Stimulated activated CD4-positive, alpha-beta T cell treated with anti-CD3 and anti-CD28 coated beads, TNF-alpha, amount 100 ng/mL, for 24 hours (primary cell): ENCODE measurements around the gene DRD1.
"Not testable (repeated sequence)": the region's sequence is repeated elsewhere in the genome, so short reads cannot be mapped to it uniquely, and the experiment has no call there.

ENCODE experiments used
- DNase-seq, 3 experiments: peaks; one replicate each; pipeline ENCODE4 v3.0.0-alpha.2; 2020; ENCODE audit warnings: low read depth in 3 of 3

DRD1 gene

GRCh38 chr5:175427762-175428161 is 16.2 kb downstream of the DRD1 start:
- DNase-seq = no peak

GRCh38 chr5:175424594-175424993 is 19.4 kb downstream of the DRD1 start:
- DNase-seq = not testable (repeated sequence)

- DNase-seq = no peak
These were observed 21.9 kb downstream of the DRD1 start for GRCh38 chr5:175422058-175422457.

GRCh38 chr5:175420383-175420782 is 23.6 kb downstream of the DRD1 start:
- DNase-seq = no peak

GRCh38 chr5:175418251-175418650 is 25.7 kb downstream of the DRD1 start:
- DNase-seq = no peak

GRCh38 chr5:175417384-175417783 is 26.6 kb downstream of the DRD1 start:
- no peak for DNase-seq

- no peak for DNase-seq
These were observed 28.7 kb downstream of the DRD1 start for GRCh38 chr5:175415303-175415702.

GRCh38 chr5:175410926-175411325 is 33.1 kb downstream of the DRD1 start:
- no peak for DNase-seq

- no peak for DNase-seq
These were observed 37.7 kb downstream of the DRD1 start for GRCh38 chr5:175406300-175406699.

- not testable (repeated sequence) for DNase-seq
These were observed 46.2 kb downstream of the DRD1 start for GRCh38 chr5:175397590-175398297.

GRCh38 chr5:175395430-175395829 is 48.6 kb downstream of the DRD1 start:
- not testable (repeated sequence) for DNase-seq

- DNase-seq = no peak
These were observed 49.4 kb downstream of the DRD1 start for GRCh38 chr5:175394601-175395000.

- no peak for DNase-seq
These were observed 50.1 kb downstream of the DRD1 start for GRCh38 chr5:175393897-175394296.

GRCh38 chr5:175392236-175392635 is 51.7 kb downstream of the DRD1 start:
- no peak for DNase-seq

GRCh38 chr5:175390352-175391083 is 53.5 kb downstream of the DRD1 start:
- no peak for DNase-seq
